Lung (tissue), 12 donors: ENCODE results near the gene ABLIM2. TPM values are rescaled to one million over a fixed set of nuclear protein-coding genes. Genes with fewer than 3 reads are reported as not detected.

Source experiments
- ATAC-seq: fragments of 200-7000 bp; cut with Tn5 transposase; one replicate; pipeline ENCODE4 v1.9.1; 2020; ENCODE audit warnings: moderate number of reproducible peaks; ENCODE audit not compliant: insufficient read depth, low FRiP score
- DNase-seq, 3 donors: peaks; one replicate each; pipeline ENCODE4 v3.0.0-alpha.2; 2013 to 2017
- H3K27ac ChIP-seq, 2 donors: one replicate each; pipeline ENCODE4 v1.5.1; 2013; ENCODE audit warnings: mild to moderate bottlenecking in 2 of 2, moderate library complexity in 2 of 2, control low read depth in 1 of 2, inconsistent platforms in 1 of 2, low read depth in 1 of 2, low read length in 1 of 2
- H3K27me3 ChIP-seq, 3 donors: one replicate each; pipeline ENCODE4 v1.5.1; 2013; ENCODE audit warnings: low read length in 2 of 3; ENCODE audit not compliant: control insufficient read depth in 3 of 3, insufficient read depth in 3 of 3
- H3K36me3 ChIP-seq, 4 donors: one replicate each; pipeline ENCODE4 v1.5.1; 2013; ENCODE audit warnings: low read length in 4 of 4, mild to moderate bottlenecking in 1 of 4, moderate library complexity in 1 of 4; ENCODE audit not compliant: control insufficient read depth in 4 of 4, insufficient read depth in 4 of 4
- H3K4me1 ChIP-seq, 5 donors: one replicate each; pipeline ENCODE4 v1.5.1; 2013; ENCODE audit warnings: low read length in 5 of 5, mild to moderate bottlenecking in 2 of 5, moderate library complexity in 1 of 5; ENCODE audit not compliant: control insufficient read depth in 5 of 5, insufficient read depth in 5 of 5
- H3K4me3 ChIP-seq: one replicate; pipeline ENCODE4 v1.5.1; 2013; ENCODE audit warnings: mild to moderate bottlenecking, control low read depth, moderate library complexity
- H3K9ac ChIP-seq, 2 donors: one replicate each; pipeline ENCODE4 v1.5.1; 2013; ENCODE audit warnings: low read length in 2 of 2, control low read depth in 1 of 2; ENCODE audit not compliant: insufficient read depth in 1 of 2
- H3K9me3 ChIP-seq, 4 donors: one replicate each; pipeline ENCODE4 v1.5.1; 2013; ENCODE audit warnings: low read length in 3 of 4, mild to moderate bottlenecking in 1 of 4, moderate library complexity in 1 of 4; ENCODE audit not compliant: control insufficient read depth in 4 of 4, insufficient read depth in 3 of 4
- WGBS, 2 donors: extraction: QIAGEN DNeasy Blood & Tissue Kit; methylation state at CpG; one replicate each; pipeline ENCODE4 v1.1.7; 2013; 5-methylcytosine and 5-hydroxymethylcytosine counted together
- polyA plus RNA-seq, 2 donors: library from polyadenylated mRNA; stranded (reverse); fragments of 200-250 nt; gene quantifications; one replicate each; pipeline ENCODE4 v1.2.1, GENCODE V29; 2013
- total RNA-seq, 2 donors: library from RNA; depleted of rRNA in 1 of 2; stranded (reverse); fragments of >200 nt in 1 of 2; gene quantifications; one replicate each; pipeline ENCODE4 v1.2.1, GENCODE V29; 2014 to 2021
- TF ChIP-seq, protein P1 (sequence below): IDR thresholded peaks from 2 replicates; pipeline ENCODE4 v1.5.1; 2012; ENCODE audit warnings: mild to moderate bottlenecking; ENCODE audit errors: control extremely low read depth, extremely low read depth
- donor health status: control.
- donor health status: control.
- donor health status: Bipolar disorder and iron deficiency.
- donor health status: healthy.
- donor health status: DM: yes; HTN: yes; CAD: no.

Gene ABLIM2
- total and polyA plus RNA-seq, 4 donors = 1.7 to 10.9 (median 5.2) TPM

- WGBS, 2 donors = 91 to 92% methylated on average over 6 of the region's 6 CpGs
- Histone ChIP-seq H3K36me3 (no peaks in the 10 kb centered on the region), H3K4me3 (no peak overlapping the region), H3K4me1 (peaks cover 0 to 17% (median 4%) of the 10 kb centered on the region in 5 donors), H3K27me3 (peaks cover 0 to 2% (median 0%) of the 10 kb centered on the region in 3 donors), H3K27ac (no peak overlapping the region), H3K9me3 (peaks cover 0 to 2% (median 0%) of the 10 kb centered on the region in 4 donors), H3K9ac (no peak overlapping the region)
- ATAC-seq = no peak
- TF ChIP-seq, protein P1, sequence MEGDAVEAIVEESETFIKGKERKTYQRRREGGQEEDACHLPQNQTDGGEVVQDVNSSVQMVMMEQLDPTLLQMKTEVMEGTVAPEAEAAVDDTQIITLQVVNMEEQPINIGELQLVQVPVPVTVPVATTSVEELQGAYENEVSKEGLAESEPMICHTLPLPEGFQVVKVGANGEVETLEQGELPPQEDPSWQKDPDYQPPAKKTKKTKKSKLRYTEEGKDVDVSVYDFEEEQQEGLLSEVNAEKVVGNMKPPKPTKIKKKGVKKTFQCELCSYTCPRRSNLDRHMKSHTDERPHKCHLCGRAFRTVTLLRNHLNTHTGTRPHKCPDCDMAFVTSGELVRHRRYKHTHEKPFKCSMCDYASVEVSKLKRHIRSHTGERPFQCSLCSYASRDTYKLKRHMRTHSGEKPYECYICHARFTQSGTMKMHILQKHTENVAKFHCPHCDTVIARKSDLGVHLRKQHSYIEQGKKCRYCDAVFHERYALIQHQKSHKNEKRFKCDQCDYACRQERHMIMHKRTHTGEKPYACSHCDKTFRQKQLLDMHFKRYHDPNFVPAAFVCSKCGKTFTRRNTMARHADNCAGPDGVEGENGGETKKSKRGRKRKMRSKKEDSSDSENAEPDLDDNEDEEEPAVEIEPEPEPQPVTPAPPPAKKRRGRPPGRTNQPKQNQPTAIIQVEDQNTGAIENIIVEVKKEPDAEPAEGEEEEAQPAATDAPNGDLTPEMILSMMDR = no peak
- no peak for DNase-seq
Measured at GRCh38 chr4:8181119-8181518, 22.5 kb upstream of the ABLIM2 start.

- DNase-seq = no peak
- Histone ChIP-seq H3K27ac (no peak overlapping the region), H3K4me1 (peaks cover 0 to 17% (median 4%) of the 10 kb centered on the region in 5 donors), H3K9me3 (peaks cover 0 to 2% (median 0%) of the 10 kb centered on the region in 4 donors), H3K9ac (no peak overlapping the region), H3K36me3 (no peaks in the 10 kb centered on the region), H3K27me3 (peaks cover 0 to 2% (median 0%) of the 10 kb centered on the region in 3 donors), H3K4me3 (no peak overlapping the region)
- no peak for ATAC-seq
- 80 to 86% methylated on average over 8 of the region's 8 CpGs for WGBS, 2 donors
- TF ChIP-seq, protein P1 = no peak
Measured at GRCh38 chr4:8180310-8181093, 21.9 kb upstream of the ABLIM2 start.

DNA sequence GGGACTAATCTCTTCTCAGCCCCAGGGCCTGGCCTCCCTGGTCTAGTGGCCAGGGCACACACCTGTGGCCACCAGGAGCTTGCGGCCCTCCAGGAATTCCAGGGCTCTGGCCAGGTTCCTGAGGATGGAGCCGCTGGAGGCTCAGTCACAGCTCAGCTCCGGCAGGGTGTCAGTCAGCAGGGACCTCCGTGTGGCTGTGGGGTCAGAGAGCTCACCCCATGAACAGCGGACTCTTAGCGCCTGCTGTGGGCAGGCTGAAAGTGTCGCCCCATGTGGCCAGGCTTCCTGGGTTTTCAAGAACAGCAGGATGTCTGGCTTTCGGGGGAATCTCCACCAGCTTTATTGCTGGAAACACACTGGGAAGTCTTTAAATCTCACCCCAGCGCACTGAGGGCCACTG lies 21.2 kb upstream of the ABLIM2 start:
- no peak overlapping the region for H3K27ac ChIP-seq
- ATAC-seq = no peak
- TF ChIP-seq, protein P1 = no peak
- WGBS, 2 donors = 86 to 88% methylated on average over 9 of the region's 9 CpGs
- no peak overlapping the region for H3K9ac ChIP-seq
- peaks cover 0 to 17% (median 4%) of the 10 kb centered on the region in 5 donors for H3K4me1 ChIP-seq
- peaks cover 0 to 2% (median 0%) of the 10 kb centered on the region in 3 donors for H3K27me3 ChIP-seq
- peaks cover 0 to 2% (median 0%) of the 10 kb centered on the region in 4 donors for H3K9me3 ChIP-seq
- H3K4me3 ChIP-seq = no peak overlapping the region
- H3K36me3 ChIP-seq = no peaks in the 10 kb centered on the region
- no peak for DNase-seq
